ENCODE results near the gene HSD17B1.
A peak's percentile ranks its signal among the peaks of the same experiment; 100 is the strongest.

Gene HSD17B1

DNA sequence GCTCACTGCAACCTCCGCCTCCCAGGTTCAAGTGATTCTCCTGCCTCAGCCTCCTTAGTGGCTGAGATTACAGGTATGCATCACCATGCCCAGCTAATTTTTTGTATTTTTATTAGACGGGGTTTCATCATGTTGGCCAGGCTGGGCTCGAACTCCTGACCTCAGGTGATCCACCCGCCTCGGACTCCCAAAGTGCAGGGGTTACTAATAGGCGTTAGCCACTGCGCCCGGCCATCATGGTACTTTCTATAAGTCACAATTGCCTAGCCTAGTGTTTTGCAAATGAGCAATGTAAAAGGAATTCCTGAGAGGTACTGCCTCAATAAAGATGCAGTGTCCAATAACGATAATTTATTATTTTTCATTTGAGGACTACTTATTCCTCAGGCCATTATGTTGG lies 38.7 kb downstream of the HSD17B1 start:
- Mint-ChIP-seq H3K27me3 (ENCODE audit: low read depth) (no peaks in the 10 kb centered on the region), H3K4me3 (no peak overlapping the region), H3K27ac (no peak overlapping the region), H3K9me3 (no peaks in the 10 kb centered on the region), H3K36me3 (ENCODE audit: low read depth) (peaks cover 43% of the 10 kb centered on the region), H3K4me1 (no peaks in the 10 kb centered on the region)
- TF ChIP-seq, protein P1, sequence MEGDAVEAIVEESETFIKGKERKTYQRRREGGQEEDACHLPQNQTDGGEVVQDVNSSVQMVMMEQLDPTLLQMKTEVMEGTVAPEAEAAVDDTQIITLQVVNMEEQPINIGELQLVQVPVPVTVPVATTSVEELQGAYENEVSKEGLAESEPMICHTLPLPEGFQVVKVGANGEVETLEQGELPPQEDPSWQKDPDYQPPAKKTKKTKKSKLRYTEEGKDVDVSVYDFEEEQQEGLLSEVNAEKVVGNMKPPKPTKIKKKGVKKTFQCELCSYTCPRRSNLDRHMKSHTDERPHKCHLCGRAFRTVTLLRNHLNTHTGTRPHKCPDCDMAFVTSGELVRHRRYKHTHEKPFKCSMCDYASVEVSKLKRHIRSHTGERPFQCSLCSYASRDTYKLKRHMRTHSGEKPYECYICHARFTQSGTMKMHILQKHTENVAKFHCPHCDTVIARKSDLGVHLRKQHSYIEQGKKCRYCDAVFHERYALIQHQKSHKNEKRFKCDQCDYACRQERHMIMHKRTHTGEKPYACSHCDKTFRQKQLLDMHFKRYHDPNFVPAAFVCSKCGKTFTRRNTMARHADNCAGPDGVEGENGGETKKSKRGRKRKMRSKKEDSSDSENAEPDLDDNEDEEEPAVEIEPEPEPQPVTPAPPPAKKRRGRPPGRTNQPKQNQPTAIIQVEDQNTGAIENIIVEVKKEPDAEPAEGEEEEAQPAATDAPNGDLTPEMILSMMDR (IDR thresholded peaks at IDR 0.05; ENCODE audit: unreplicated experiment in 3 of 3): no peak

- Mint-ChIP-seq H3K4me1 (no peaks in the 10 kb centered on the region), H3K36me3 (ENCODE audit: low read depth) (peaks cover 13% of the 10 kb centered on the region), H3K27ac (no peak overlapping the region), H3K27me3 (ENCODE audit: low read depth) (no peaks in the 10 kb centered on the region), H3K9me3 (no peaks in the 10 kb centered on the region), H3K4me3 (no peak overlapping the region)
- TF ChIP-seq, protein P1 (IDR thresholded peaks at IDR 0.05; ENCODE audit: unreplicated experiment in 3 of 3): no peak
Measured at GRCh38 chr17:42596386-42596785, 43.7 kb downstream of the HSD17B1 start.

DNA sequence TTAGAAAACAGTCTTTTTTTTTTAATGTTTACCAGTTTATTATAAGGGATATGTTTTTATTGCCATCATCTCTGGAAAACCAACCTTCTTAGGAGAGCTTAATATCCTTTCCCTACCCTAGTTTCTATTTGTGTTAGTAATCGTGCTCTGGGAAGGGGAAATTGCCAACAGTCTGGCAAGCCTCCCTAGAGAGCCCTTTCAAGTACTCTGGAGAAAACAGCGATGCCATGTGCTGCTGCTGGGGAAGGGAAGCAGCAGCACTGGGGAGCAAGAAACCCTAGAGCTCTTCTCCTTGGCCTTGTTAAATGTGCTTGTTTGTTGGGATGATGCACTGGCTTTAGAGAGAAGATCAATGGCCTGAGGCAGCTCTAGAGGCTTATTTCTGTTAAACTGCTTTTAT lies 46.2 kb downstream of the HSD17B1 start:
- no peak overlapping the region for H3K4me3 Mint-ChIP-seq
- H3K9me3 Mint-ChIP-seq: no peaks in the 10 kb centered on the region
- no peak overlapping the region for H3K27ac Mint-ChIP-seq
- TF ChIP-seq, protein P1 (IDR thresholded peaks at IDR 0.05; ENCODE audit: unreplicated experiment in 3 of 3): no peak
- H3K36me3 Mint-ChIP-seq (ENCODE audit: low read depth): peaks cover 10% of the 10 kb centered on the region
- peaks cover 5% of the 10 kb centered on the region for H3K4me1 Mint-ChIP-seq
- no peaks in the 10 kb centered on the region for H3K27me3 Mint-ChIP-seq (ENCODE audit: low read depth)

GRCh38 chr17:42603318-42603717 lies 50.6 kb downstream of the HSD17B1 start:
- Mint-ChIP-seq H3K9me3 (no peaks in the 10 kb centered on the region), H3K4me1 (peaks cover 20% of the 10 kb centered on the region), H3K27me3 (ENCODE audit: low read depth) (no peaks in the 10 kb centered on the region), H3K36me3 (ENCODE audit: low read depth) (peaks cover 17% of the 10 kb centered on the region), H3K4me3 (peak overlapping the region in 1 of 3 experiments; percentile 28), H3K27ac (no peak overlapping the region)
- TF ChIP-seq, protein P1 (IDR thresholded peaks at IDR 0.05; ENCODE audit: unreplicated experiment in 3 of 3): no peak

All from nephron (organoid).